ENCODE data around the gene ATP9B. TPM values are rescaled to one million over a fixed set of nuclear protein-coding genes. Genes with fewer than 3 reads are reported as not detected.

The ATP9B gene
- total RNA-seq, 1 experiment from 2014 or later, result 44.4 TPM

DNA sequence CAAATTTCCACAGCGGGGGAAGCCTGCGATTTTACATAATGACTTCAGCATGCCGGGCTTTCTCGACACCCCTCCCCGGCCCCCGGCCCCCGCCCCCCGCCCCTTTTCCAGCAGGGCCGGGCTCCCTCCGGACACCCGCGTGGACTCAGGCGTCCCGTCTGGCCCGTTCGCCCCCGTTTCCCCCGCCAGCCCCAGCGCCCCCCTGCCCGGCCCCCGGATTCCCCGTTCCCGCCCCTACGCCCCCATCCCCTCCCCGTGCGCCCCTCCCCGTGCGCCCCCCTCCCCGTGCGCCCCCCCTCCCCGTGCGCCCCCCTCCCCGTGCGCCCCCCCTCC is 326.1 kb downstream of the ATP9B start:
- Histone ChIP-seq H3K27ac (ENCODE audit: low read length) (no peak overlapping the region), H3K36me3 (ENCODE audit: control insufficient read depth, insufficient read depth, low read length) (no peaks in the 10 kb centered on the region), H3K4me3 (ENCODE audit: low read depth in 2 of 2, low read length in 2 of 2) (peak overlapping the region; percentile 59 to 70), H3K27me3 (ENCODE audit: control insufficient read depth, insufficient read depth, low read length) (no peaks in the 10 kb centered on the region), H3K9me3 (ENCODE audit: control insufficient read depth, insufficient read depth, low read depth, low read length) (no peaks in the 10 kb centered on the region), H3K4me1 (ENCODE audit: control insufficient read depth, insufficient read depth, low read length) (peaks cover 24% of the 10 kb centered on the region)
- POLR2A ChIA-PET, result interaction anchor here (0.5 to 0.6 kb wide), 2 partner anchors 72 to 639 kb away, joined by 3 to 10 read pairs; partner anchors contain the start of gene RBFA
- in situ Hi-C loops (cut with HindIII; ENCODE audit: low pct_unique_long_range_greater_than_20kb, low sequenced_read_pairs) (no loop called here), intact Hi-C loops (cut with micrococcal nuclease; ENCODE audit: unreplicated experiment) (no loop called here)
- BruUV-seq (replicated peaks), result no TSS peak
- TF ChIP-seq, protein P1, sequence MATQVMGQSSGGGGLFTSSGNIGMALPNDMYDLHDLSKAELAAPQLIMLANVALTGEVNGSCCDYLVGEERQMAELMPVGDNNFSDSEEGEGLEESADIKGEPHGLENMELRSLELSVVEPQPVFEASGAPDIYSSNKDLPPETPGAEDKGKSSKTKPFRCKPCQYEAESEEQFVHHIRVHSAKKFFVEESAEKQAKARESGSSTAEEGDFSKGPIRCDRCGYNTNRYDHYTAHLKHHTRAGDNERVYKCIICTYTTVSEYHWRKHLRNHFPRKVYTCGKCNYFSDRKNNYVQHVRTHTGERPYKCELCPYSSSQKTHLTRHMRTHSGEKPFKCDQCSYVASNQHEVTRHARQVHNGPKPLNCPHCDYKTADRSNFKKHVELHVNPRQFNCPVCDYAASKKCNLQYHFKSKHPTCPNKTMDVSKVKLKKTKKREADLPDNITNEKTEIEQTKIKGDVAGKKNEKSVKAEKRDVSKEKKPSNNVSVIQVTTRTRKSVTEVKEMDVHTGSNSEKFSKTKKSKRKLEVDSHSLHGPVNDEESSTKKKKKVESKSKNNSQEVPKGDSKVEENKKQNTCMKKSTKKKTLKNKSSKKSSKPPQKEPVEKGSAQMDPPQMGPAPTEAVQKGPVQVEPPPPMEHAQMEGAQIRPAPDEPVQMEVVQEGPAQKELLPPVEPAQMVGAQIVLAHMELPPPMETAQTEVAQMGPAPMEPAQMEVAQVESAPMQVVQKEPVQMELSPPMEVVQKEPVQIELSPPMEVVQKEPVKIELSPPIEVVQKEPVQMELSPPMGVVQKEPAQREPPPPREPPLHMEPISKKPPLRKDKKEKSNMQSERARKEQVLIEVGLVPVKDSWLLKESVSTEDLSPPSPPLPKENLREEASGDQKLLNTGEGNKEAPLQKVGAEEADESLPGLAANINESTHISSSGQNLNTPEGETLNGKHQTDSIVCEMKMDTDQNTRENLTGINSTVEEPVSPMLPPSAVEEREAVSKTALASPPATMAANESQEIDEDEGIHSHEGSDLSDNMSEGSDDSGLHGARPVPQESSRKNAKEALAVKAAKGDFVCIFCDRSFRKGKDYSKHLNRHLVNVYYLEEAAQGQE (IDR thresholded peaks at IDR 0.05; ENCODE audit: insufficient read depth in 1 of 2, low read depth in 2 of 2, low read length in 1 of 2), result no peak
- TF ChIP-seq CTCF (IDR thresholded peaks at IDR 0.05) (no peak), POLR2AphosphoS5 (IDR thresholded peaks at IDR 0.05; ENCODE audit: low read depth, low read length) (no peak), TCF7L2 (IDR thresholded peaks at IDR 0.05; ENCODE audit: low read depth, low read length) (no peak), SIN3A (IDR thresholded peaks at IDR 0.05; ENCODE audit: borderline replicate concordance, insufficient read depth, low read depth, low read length) (no peak)
- DNase-seq (ENCODE audit: low read depth, low spot score), result no peak
- no peak for ATAC-seq
- CTCF ChIA-PET, result interaction anchor here (0.5 kb wide), 1 partner anchor 72 kb away, joined by 5 read pairs; no protein-coding TSS in a partner anchor

GRCh38 chr18:79395761-79396404 is 326.7 kb downstream of the ATP9B start, which contains the start of gene NFATC1:
Gene NFATC1, plus strand, starts transcription at chr18:79395930. Its CDS starts 295 bp downstream, at chr18:79396225.
- Histone ChIP-seq H3K36me3 (ENCODE audit: control insufficient read depth, insufficient read depth, low read length) (no peaks in the 10 kb centered on the region), H3K4me3 (ENCODE audit: low read depth in 2 of 2, low read length in 2 of 2) (peak within 1 kb of the TSS; percentile 59 to 70), H3K27ac (ENCODE audit: low read length) (peak within 1 kb of the TSS; percentile 69), H3K9me3 (ENCODE audit: control insufficient read depth, insufficient read depth, low read depth, low read length) (no peaks in the 10 kb centered on the region), H3K27me3 (ENCODE audit: control insufficient read depth, insufficient read depth, low read length) (no peaks in the 10 kb centered on the region), H3K4me1 (ENCODE audit: control insufficient read depth, insufficient read depth, low read length) (peaks cover 25% of the 10 kb centered on the region)
- ChIA-PET CTCF (interaction anchor here (0.5 kb wide), 1 partner anchor 72 kb away, joined by 5 read pairs; no protein-coding TSS in a partner anchor), POLR2A (interaction anchor here (0.5 kb wide), 1 partner anchor 638 kb away, joined by 10 read pairs; the partner anchor contains the start of gene RBFA)
- ATAC-seq (peak; percentile 55), DNase-seq (ENCODE audit: low read depth, low spot score) (no peak)
- no TSS peak for BruUV-seq (replicated peaks)
- TF ChIP-seq TCF7L2 (IDR thresholded peaks at IDR 0.05; ENCODE audit: low read depth, low read length) (no peak), SIN3A (IDR thresholded peaks at IDR 0.05; ENCODE audit: borderline replicate concordance, insufficient read depth, low read depth, low read length) (peak; percentile 39; the same call in 1 of the 2 replicates), POLR2AphosphoS5 (IDR thresholded peaks at IDR 0.05; ENCODE audit: low read depth, low read length) (peak; percentile 37; the same call in 1 of the 2 replicates), CTCF (IDR thresholded peaks at IDR 0.05) (no peak)
- TF ChIP-seq, protein P1 (IDR thresholded peaks at IDR 0.05; ENCODE audit: insufficient read depth in 1 of 2, low read depth in 2 of 2, low read length in 1 of 2), result no peak
- in situ Hi-C loops (cut with HindIII; ENCODE audit: low pct_unique_long_range_greater_than_20kb, low sequenced_read_pairs), result no loop called here
- intact Hi-C loops (cut with micrococcal nuclease; ENCODE audit: unreplicated experiment), result no loop called here

Measured in Panc1 (cell line).